Sigmoid colon (tissue), 7 donors: ENCODE data around the gene PDE2A. TPM values are rescaled to one million over a fixed set of nuclear protein-coding genes. Genes with fewer than 3 reads are reported as not detected.

Experiments used
- DNase-seq: peaks from one replicate; pipeline ENCODE4 v3.0.0-alpha.2; 2019
- H3K27ac ChIP-seq, 4 donors: fragments of 200-600 bp; sonication (generic); one replicate each; pipeline ENCODE4 v1.5.1; 2016 to 2019; ENCODE audit warnings: mild to moderate bottlenecking in 1 of 4
- H3K27me3 ChIP-seq, 3 donors: fragments of 200-600 bp; sonication (generic); one replicate each; pipeline ENCODE4 v1.5.1; 2019; ENCODE audit warnings: mild to moderate bottlenecking in 1 of 3
- H3K36me3 ChIP-seq, 4 donors: fragments of 200-600 bp; sonication (generic); one replicate each; pipeline ENCODE4 v1.5.1; 2016 to 2019
- H3K4me1 ChIP-seq, 4 donors: fragments of 200-600 bp; sonication (generic); one replicate each; pipeline ENCODE4 v1.5.1; 2017 to 2019
- H3K4me3 ChIP-seq, 4 donors: fragments of 200-600 bp; sonication (generic); one replicate each; pipeline ENCODE4 v1.5.1; 2017 to 2019; ENCODE audit warnings: mild to moderate bottlenecking in 2 of 4, moderate library complexity in 1 of 4
- H3K9me3 ChIP-seq, 4 donors: fragments of 200-600 bp in 3 of 4; sonication (generic) in 3 of 4; one replicate each; pipeline versions ENCODE4 v1.5.1 to v1.6.1; 2013 to 2019
- EP300 ChIP-seq, 4 donors: sonication (generic); formaldehyde crosslinking; IDR thresholded peaks; one replicate each; pipeline ENCODE4 v1.6.1; 2017; ENCODE audit warnings: antibody characterized with exemption in 4 of 4
- POLR2A ChIP-seq, 2 donors: fragments of 450-650 bp; IDR thresholded peaks; one replicate each; pipeline ENCODE4 v1.6.1; 2016; ENCODE audit warnings: antibody characterized with exemption in 2 of 2, mild to moderate bottlenecking in 2 of 2, moderate library complexity in 2 of 2
- POLR2AphosphoS5 ChIP-seq, 4 donors: sonication (generic); formaldehyde crosslinking; IDR thresholded peaks; one replicate each; pipeline ENCODE4 v1.6.1; 2017; ENCODE audit warnings: antibody characterized with exemption in 4 of 4
- whole genome bisulfite sequencing, 2 donors: extraction: QIAGEN DNeasy Blood & Tissue Kit; methylation state at CpG; one replicate each; pipeline ENCODE4 v1.1.7; 2013; 5-methylcytosine and 5-hydroxymethylcytosine counted together
- intact Hi-C: fragments of 100-400 bp; cut with DNase I; formaldehyde crosslinking; loops from one replicate; pipeline ENCODE4 v1.15.1; 2023
- polyA plus RNA-seq, 3 donors: library from polyadenylated mRNA; stranded (reverse); fragments of 200-250 nt; gene quantifications; one replicate each; pipeline ENCODE4 v1.2.3, GENCODE V29; 2013
- total RNA-seq, 4 donors: library from RNA; depleted of rRNA; stranded (reverse); fragments of >200 nt; gene quantifications; one replicate each; pipeline ENCODE4 v1.1.0, GENCODE V29; 2016
- TF ChIP-seq, protein P1 (sequence below), 4 experiments: fragments of 450-650 bp in 3 of 4; fragments of 200-600 bp in 1 of 4; IDR thresholded peaks; one replicate each; pipeline ENCODE4 v1.5.1; 2016 to 2019; ENCODE audit warnings: antibody characterized with exemption in 4 of 4, mild to moderate bottlenecking in 3 of 4, moderate library complexity in 2 of 4
- donor health status: healthy with polysubstance abuse.
- donor health status: Bipolar disorder and iron deficiency.
- donor health status: healthy.

PDE2A gene
- total and polyA plus RNA-seq, 7 donors, result 1.8 to 75.1 (median 48.9) TPM

DNA sequence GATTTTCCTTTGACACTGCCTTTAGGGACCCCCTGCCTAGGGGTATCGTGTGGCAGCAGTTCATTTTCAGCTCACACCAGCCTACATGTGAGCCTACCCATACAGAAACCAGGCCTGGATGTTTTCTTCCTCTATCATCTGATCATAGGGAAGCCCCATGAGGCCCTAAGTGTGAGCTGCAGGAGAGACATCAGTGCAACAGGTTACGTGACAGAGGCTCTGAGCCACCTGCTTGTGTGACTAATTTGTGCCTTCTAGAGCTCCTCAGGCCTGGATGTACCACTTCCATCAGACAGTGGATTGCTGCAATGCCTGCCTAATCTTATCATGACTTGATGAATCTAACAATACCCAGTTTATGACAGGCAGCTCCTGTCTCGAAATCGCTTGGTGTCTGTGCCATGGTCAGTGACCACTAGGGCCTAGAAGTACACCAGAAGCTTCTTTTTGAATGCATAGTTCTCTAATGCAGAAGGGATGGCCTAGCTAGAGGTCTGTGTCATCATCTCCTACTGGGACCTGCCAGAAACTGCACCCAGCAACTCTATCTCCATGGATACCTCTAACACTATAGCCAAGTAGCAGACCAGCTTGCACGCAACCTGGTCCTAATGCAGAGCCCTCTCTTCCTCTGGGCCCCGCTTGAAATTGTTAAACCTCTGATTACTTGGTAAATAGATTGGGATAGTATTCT lies 130.2 kb downstream of the PDE2A start:
- TF ChIP-seq POLR2AphosphoS5 (IDR thresholded peaks at IDR 0.05), result no peak
- TF ChIP-seq POLR2A (IDR thresholded peaks at IDR 0.05), result no peak
- TF ChIP-seq, protein P1, sequence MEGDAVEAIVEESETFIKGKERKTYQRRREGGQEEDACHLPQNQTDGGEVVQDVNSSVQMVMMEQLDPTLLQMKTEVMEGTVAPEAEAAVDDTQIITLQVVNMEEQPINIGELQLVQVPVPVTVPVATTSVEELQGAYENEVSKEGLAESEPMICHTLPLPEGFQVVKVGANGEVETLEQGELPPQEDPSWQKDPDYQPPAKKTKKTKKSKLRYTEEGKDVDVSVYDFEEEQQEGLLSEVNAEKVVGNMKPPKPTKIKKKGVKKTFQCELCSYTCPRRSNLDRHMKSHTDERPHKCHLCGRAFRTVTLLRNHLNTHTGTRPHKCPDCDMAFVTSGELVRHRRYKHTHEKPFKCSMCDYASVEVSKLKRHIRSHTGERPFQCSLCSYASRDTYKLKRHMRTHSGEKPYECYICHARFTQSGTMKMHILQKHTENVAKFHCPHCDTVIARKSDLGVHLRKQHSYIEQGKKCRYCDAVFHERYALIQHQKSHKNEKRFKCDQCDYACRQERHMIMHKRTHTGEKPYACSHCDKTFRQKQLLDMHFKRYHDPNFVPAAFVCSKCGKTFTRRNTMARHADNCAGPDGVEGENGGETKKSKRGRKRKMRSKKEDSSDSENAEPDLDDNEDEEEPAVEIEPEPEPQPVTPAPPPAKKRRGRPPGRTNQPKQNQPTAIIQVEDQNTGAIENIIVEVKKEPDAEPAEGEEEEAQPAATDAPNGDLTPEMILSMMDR (IDR thresholded peaks at IDR 0.05), result no peak
- TF ChIP-seq EP300 (IDR thresholded peaks at IDR 0.05), result no peak
- intact Hi-C loops, result no loop called here
- 89 to 91% methylated on average over 6 of the region's 6 CpGs for WGBS, 2 donors
- Histone ChIP-seq H3K4me3 (no peak overlapping the region), H3K9me3 (no peaks in the 10 kb centered on the region), H3K36me3 (no peaks in the 10 kb centered on the region), H3K4me1 (no peaks in the 10 kb centered on the region), H3K27ac (no peak overlapping the region), H3K27me3 (peaks cover 0 to 9% (median 5%) of the 10 kb centered on the region in 3 donors)
- no peak for DNase-seq

DNA sequence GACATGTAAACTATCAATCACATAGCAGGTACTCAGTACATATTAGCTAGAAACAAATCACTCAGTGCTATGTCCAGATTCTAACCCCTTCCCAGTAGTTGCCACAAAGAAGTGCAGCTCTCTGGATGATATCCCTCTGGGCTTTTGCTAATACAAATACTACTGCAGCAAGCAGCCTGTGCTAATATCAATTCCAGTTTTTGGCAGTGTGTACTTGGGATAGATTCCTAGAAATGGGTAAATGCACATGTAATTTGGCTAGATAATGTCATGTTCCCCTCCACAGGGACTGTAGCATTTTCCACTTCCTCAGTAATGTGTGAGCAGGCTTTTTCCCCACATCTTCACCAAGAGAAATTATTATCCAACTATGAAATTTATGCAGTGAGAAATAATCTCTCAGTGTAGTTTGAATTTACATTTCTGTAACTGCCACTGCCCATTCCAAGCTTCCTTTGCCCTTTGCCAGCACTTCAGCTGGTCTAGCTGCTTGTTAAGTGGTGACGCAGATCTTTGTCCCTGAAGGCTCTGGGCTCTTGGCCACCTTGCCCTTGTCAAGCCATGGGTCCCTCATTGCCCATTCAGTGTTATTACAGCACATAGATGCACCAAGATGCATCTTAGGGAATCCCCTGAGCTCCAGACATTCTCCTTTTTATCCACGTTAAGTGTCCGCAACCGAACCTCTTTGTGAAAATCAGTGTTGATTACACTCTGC lies 132.8 kb downstream of the PDE2A start:
- no peaks in the 10 kb centered on the region for H3K36me3 ChIP-seq
- peaks cover 0 to 9% (median 5%) of the 10 kb centered on the region in 3 donors for H3K27me3 ChIP-seq
- no peaks in the 10 kb centered on the region for H3K4me1 ChIP-seq
- H3K4me3 ChIP-seq, result no peak overlapping the region
- H3K9me3 ChIP-seq, result no peaks in the 10 kb centered on the region
- intact Hi-C loops, result no loop called here
- TF ChIP-seq, protein P1 (IDR thresholded peaks at IDR 0.05), result no peak
- TF ChIP-seq EP300 (IDR thresholded peaks at IDR 0.05) (no peak), POLR2A (IDR thresholded peaks at IDR 0.05) (no peak), POLR2AphosphoS5 (IDR thresholded peaks at IDR 0.05) (no peak)
- no peak overlapping the region for H3K27ac ChIP-seq
- no peak for DNase-seq
- WGBS, 2 donors, result 94 to 95% methylated on average over 4 of the region's 4 CpGs

DNA sequence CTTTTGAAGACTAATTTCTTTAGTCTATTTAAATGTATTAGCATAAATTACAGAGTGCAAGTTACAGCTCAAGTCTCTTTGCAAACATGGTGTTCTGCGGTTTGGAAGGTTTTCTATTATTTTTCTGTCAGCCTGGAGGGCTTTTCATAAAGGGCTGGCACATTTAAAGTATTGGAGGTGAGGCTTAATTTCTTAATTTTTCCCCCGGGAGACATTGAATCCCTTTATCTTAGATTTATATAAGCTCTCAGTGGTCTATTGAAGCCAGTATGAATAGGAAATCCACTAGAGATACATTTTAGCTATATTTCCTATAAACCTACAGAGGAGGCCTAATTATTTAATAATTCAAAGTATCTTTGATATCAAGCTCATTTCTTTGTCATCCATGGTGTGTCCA lies 137.2 kb downstream of the PDE2A start:
- Histone ChIP-seq H3K27me3 (no peaks in the 10 kb centered on the region), H3K36me3 (no peaks in the 10 kb centered on the region), H3K4me1 (no peaks in the 10 kb centered on the region), H3K4me3 (no peak overlapping the region), H3K27ac (no peak overlapping the region), H3K9me3 (no peaks in the 10 kb centered on the region)
- no peak for TF ChIP-seq POLR2AphosphoS5 (IDR thresholded peaks at IDR 0.05)
- no peak for TF ChIP-seq EP300 (IDR thresholded peaks at IDR 0.05)
- TF ChIP-seq, protein P1 (IDR thresholded peaks at IDR 0.05), result no peak
- no peak for TF ChIP-seq POLR2A (IDR thresholded peaks at IDR 0.05)
- intact Hi-C loops, result no loop called here
- DNase-seq, result no peak
- 79 to 88% methylated on average over 2 of the region's 2 CpGs for WGBS, 2 donors

DNA sequence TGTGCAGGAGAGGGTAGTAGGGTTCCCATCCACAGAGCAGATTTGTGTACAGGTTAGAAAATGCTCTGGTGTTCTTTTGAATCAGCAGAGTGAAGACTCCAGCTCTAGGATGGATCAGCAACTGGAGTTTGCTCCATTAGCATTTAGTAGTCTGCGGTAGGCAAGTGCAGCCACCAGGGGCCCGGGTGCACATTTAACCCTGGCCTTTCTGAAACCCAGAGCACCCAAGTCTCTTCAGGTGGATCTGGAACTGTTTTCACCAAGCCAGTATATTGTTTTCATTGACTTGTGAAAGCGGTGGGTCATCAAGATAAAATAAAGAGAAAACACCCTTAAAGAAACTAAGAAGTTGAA lies 139.1 kb downstream of the PDE2A start:
- H3K4me3 ChIP-seq, result no peak overlapping the region
- 54 to 66% methylated on average over 3 of the region's 3 CpGs for WGBS, 2 donors
- intact Hi-C loops, result no loop called here
- H3K9me3 ChIP-seq, result no peaks in the 10 kb centered on the region
- DNase-seq, result no peak
- no peak overlapping the region for H3K27ac ChIP-seq
- H3K36me3 ChIP-seq, result no peaks in the 10 kb centered on the region
- H3K4me1 ChIP-seq, result no peaks in the 10 kb centered on the region
- TF ChIP-seq POLR2AphosphoS5 (IDR thresholded peaks at IDR 0.05) (no peak), EP300 (IDR thresholded peaks at IDR 0.05) (no peak), POLR2A (IDR thresholded peaks at IDR 0.05) (no peak)
- TF ChIP-seq, protein P1 (IDR thresholded peaks at IDR 0.05), result no peak
- H3K27me3 ChIP-seq, result no peaks in the 10 kb centered on the region
